HFFc6 (cell line): ENCODE measurements around the gene PARD3. TPM values are rescaled to one million over a fixed set of nuclear protein-coding genes. Genes with fewer than 3 reads are reported as not detected.

Source experiments
- DNase-seq: peaks from one replicate; pipeline ENCODE4 v3.0.0-alpha.2; 2018
- H3K27ac Mint-ChIP-seq: 2 replicates; pipeline ENCODE4 v1.8.0; 2020; ENCODE audit warnings: mild to moderate bottlenecking, mixed read lengths
- H3K27me3 Mint-ChIP-seq: 2 replicates; pipeline ENCODE4 v1.8.0; 2021; ENCODE audit warnings: mild to moderate bottlenecking, moderate library complexity, mixed read lengths; ENCODE audit not compliant: insufficient read depth
- H3K36me3 Mint-ChIP-seq: 2 replicates; pipeline ENCODE4 v1.8.0; 2021; ENCODE audit warnings: low read depth, mixed read lengths
- H3K4me1 Mint-ChIP-seq: 2 replicates; pipeline ENCODE4 v1.8.0; 2020; ENCODE audit warnings: low read depth, mixed read lengths
- H3K4me3 Mint-ChIP-seq: 2 replicates; pipeline ENCODE4 v1.8.0; 2020; ENCODE audit warnings: mild to moderate bottlenecking, moderate library complexity, mixed read lengths
- H3K9me3 Mint-ChIP-seq: 2 replicates; pipeline ENCODE4 v1.8.0; 2020; ENCODE audit warnings: mild to moderate bottlenecking, mixed read lengths
- total RNA-seq, 6 experiments: library from RNA; stranded (reverse); fragmentation: NEBNext Ultra II Directional; extraction: Animal tissue kit (Norgen Biotek cat#: 25700); gene quantifications; 2 replicates in 1 of 6; 3 replicates in 5 of 6; pipeline ENCODE4 v1.2.3, GENCODE V29; 2021
- TF ChIP-seq, protein P1 (sequence below): fragments of 200-600 bp; sonication (generic); IDR thresholded peaks from 2 replicates; pipeline ENCODE4 v1.5.0; 2021; ENCODE audit warnings: antibody characterized with exemption, mild to moderate bottlenecking

PARD3 gene
- total RNA-seq, 6 experiments from 2014 or later: 19.9 to 24.3 (median 23.1) TPM

GRCh38 chr10:34593374-34593890 lies 221.7 kb downstream of the PARD3 start:
- Mint-ChIP-seq H3K27ac (no peak overlapping the region), H3K9me3 (no peaks in the 10 kb centered on the region), H3K27me3 (no peaks in the 10 kb centered on the region; the same call in 1 of the 2 replicates), H3K4me1 (peaks cover 4% of the 10 kb centered on the region), H3K36me3 (peaks cover 7% of the 10 kb centered on the region; the same call in 1 of the 2 replicates), H3K4me3 (no peak overlapping the region)
- no peak for DNase-seq
- TF ChIP-seq, protein P1, sequence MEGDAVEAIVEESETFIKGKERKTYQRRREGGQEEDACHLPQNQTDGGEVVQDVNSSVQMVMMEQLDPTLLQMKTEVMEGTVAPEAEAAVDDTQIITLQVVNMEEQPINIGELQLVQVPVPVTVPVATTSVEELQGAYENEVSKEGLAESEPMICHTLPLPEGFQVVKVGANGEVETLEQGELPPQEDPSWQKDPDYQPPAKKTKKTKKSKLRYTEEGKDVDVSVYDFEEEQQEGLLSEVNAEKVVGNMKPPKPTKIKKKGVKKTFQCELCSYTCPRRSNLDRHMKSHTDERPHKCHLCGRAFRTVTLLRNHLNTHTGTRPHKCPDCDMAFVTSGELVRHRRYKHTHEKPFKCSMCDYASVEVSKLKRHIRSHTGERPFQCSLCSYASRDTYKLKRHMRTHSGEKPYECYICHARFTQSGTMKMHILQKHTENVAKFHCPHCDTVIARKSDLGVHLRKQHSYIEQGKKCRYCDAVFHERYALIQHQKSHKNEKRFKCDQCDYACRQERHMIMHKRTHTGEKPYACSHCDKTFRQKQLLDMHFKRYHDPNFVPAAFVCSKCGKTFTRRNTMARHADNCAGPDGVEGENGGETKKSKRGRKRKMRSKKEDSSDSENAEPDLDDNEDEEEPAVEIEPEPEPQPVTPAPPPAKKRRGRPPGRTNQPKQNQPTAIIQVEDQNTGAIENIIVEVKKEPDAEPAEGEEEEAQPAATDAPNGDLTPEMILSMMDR: no peak

DNA sequence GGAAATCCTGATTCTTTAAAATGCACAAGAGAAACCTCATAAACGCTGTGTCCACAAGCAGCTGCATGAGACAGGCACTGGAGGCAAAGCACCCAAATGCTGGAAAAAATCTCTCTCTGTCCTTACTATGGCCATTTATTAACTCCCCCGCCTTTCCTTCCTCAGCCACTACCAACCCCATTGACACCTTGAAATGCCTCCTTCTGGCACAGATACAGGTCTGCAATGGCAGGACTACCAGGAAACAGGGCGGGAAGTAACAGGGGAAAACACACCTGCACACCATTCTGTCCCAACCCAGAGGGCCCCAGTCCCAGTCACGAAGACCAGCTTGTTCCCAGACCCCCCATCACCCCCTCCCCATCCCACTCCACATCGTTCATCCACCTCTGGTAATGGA lies 224.3 kb downstream of the PARD3 start:
- no peak for DNase-seq
- H3K4me1 Mint-ChIP-seq: peaks cover 26% of the 10 kb centered on the region
- no peak overlapping the region for H3K27ac Mint-ChIP-seq
- H3K36me3 Mint-ChIP-seq: peaks cover 7% of the 10 kb centered on the region; the same call in 1 of the 2 replicates
- H3K9me3 Mint-ChIP-seq: no peaks in the 10 kb centered on the region
- TF ChIP-seq, protein P1: no peak
- H3K4me3 Mint-ChIP-seq: no peak overlapping the region
- H3K27me3 Mint-ChIP-seq: no peaks in the 10 kb centered on the region; the same call in 1 of the 2 replicates

DNA sequence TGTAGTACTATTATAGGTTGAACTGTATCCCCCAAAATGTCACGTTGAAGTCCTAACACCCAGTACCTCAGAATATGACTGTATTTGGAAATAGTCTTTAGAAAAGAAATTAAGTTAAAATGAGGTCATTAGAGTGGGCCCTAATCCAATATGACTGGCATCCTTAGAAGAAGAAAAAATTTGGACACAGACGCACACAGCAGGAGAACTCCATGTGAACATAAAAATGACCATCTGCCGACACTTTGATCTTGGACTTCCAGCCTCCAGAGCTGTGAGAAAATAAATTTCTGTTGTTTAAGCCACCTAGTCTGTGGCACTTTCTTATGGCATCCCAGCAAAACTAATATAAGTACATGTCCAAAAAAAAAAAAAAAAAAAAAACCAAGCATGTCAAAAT lies 225.8 kb downstream of the PARD3 start:
- TF ChIP-seq, protein P1: no peak
- H3K27me3 Mint-ChIP-seq: no peaks in the 10 kb centered on the region; the same call in 1 of the 2 replicates

GRCh38 chr10:34587680-34588019 lies 227.4 kb downstream of the PARD3 start:
- H3K4me1 Mint-ChIP-seq: peaks cover 57% of the 10 kb centered on the region
- H3K27ac Mint-ChIP-seq: no peak overlapping the region

More for the DNA sequence above, 225.8 kb downstream of the PARD3 start:
- peaks cover 7% of the 10 kb centered on the region; the same call in 1 of the 2 replicates for H3K36me3 Mint-ChIP-seq
- no peak overlapping the region for H3K27ac Mint-ChIP-seq
- no peaks in the 10 kb centered on the region for H3K9me3 Mint-ChIP-seq
- H3K4me1 Mint-ChIP-seq: peaks cover 41% of the 10 kb centered on the region
- no peak for DNase-seq
- no peak overlapping the region for H3K4me3 Mint-ChIP-seq

GRCh38 chr10:34587002-34587679 lies 228.0 kb downstream of the PARD3 start:
- Mint-ChIP-seq H3K9me3 (no peaks in the 10 kb centered on the region), H3K36me3 (peaks cover 7% of the 10 kb centered on the region; the same call in 1 of the 2 replicates), H3K4me1 (peaks cover 62% of the 10 kb centered on the region), H3K27me3 (no peaks in the 10 kb centered on the region; the same call in 1 of the 2 replicates), H3K27ac (no peak overlapping the region; the same call in 1 of the 2 replicates), H3K4me3 (no peak overlapping the region)
- TF ChIP-seq, protein P1: no peak
- DNase-seq: no peak

More at GRCh38 chr10:34587680-34588019, 227.4 kb downstream of the PARD3 start:
- peaks cover 7% of the 10 kb centered on the region; the same call in 1 of the 2 replicates for H3K36me3 Mint-ChIP-seq
- H3K9me3 Mint-ChIP-seq: no peaks in the 10 kb centered on the region
- TF ChIP-seq, protein P1: no peak
- no peak overlapping the region for H3K4me3 Mint-ChIP-seq
- DNase-seq: no peak
- no peaks in the 10 kb centered on the region; the same call in 1 of the 2 replicates for H3K27me3 Mint-ChIP-seq
